ENCODE results near the gene TMEM161A. TPM values are rescaled to one million over a fixed set of nuclear protein-coding genes. Genes with fewer than 3 reads are reported as not detected.

The TMEM161A gene
- total and polyA plus RNA-seq, 2 of the 13 experiments (the other 11 are each of a cell fraction or from before 2014, with no cell fraction given) = 25.9 to 31.4 TPM

GRCh38 chr19:19170873-19171672, 32.8 kb upstream of the TMEM161A start:
- CTCF ChIA-PET (ENCODE audit: low intra/inter-chr PET ratio, low total read pairs) = interaction anchor here (1.7 kb wide), 1 partner anchor 26 kb away, joined by 6 read pairs; no protein-coding TSS in a partner anchor
- Histone ChIP-seq H3K27ac (ENCODE audit: extremely low read length, insufficient read depth, low read length) (no peak overlapping the region), H3K9ac (ENCODE audit: insufficient read depth, low read depth, low read length) (no peak overlapping the region), H3K4me3 (replicated peaks in 1 of 3; ENCODE audit: insufficient read depth in 1 of 3, low read depth in 2 of 3, low read length in 3 of 3) (peak overlapping the region in 1 of 3 experiments; percentile 70; a peak in 2 of 6 replicates), H3K4me1 (ENCODE audit: insufficient read depth, low read length) (peaks cover 63% of the 10 kb centered on the region), H2AFZ (ENCODE audit: low read length) (no peak overlapping the region), H3K36me3 (replicated peaks in 1 of 2; ENCODE audit: control insufficient read depth in 1 of 2, insufficient read depth in 2 of 2, low read length in 2 of 2) (no peaks in the 10 kb centered on the region), H3K4me2 (ENCODE audit: low read depth, low read length) (peak overlapping the region; percentile 92), H3K79me2 (ENCODE audit: insufficient read depth, low read length) (no peaks in the 10 kb centered on the region), H3K9me3 (ENCODE audit: low read length) (no peaks in the 10 kb centered on the region), H3K27me3 (ENCODE audit: control insufficient read depth in 1 of 2, insufficient read depth in 2 of 2, low read length in 2 of 2) (no peaks in the 10 kb centered on the region), H4K20me1 (ENCODE audit: insufficient read depth, low read length) (no peaks in the 10 kb centered on the region)
- ATAC-seq = no peak
- no TSS peak for BruUV-seq (replicated peaks)
- WGBS (ENCODE audit: low lambda C conversion rate) = 66% methylated on average over 6 of the region's 6 CpGs
- in situ Hi-C loops (cut with HindIII; ENCODE audit: extremely low pct_ligation_motif_present, low pct_unique_long_range_greater_than_20kb) = no loop called here
- POLR2A ChIA-PET = interaction anchor here (0.9 kb wide), 1 partner anchor 32 kb away, joined by 4 read pairs; the partner anchor contains the start of gene NR2C2AP
- DNase-seq (ENCODE audit: low spot score) = no peak
- FAIRE-seq = no peak
- TF ChIP-seq FOXJ3 (CRISPR knock-in tag; IDR thresholded peaks at IDR 0.05; ENCODE audit: borderline replicate concordance) (no peak), ZNF121 (CRISPR knock-in tag; IDR thresholded peaks at IDR 0.05) (peak; percentile 77), ATF4 (CRISPR knock-in tag; IDR thresholded peaks at IDR 0.05) (0 out of 4 replicates have a peak, but pooled peaks of 1 of the 2 experiments have one; percentile 13), ZBTB46 (CRISPR knock-in tag; IDR thresholded peaks at IDR 0.05; ENCODE audit: borderline replicate concordance) (0 out of 2 replicates have a peak, but pooled peaks have one; percentile 7), NAIF1 (CRISPR knock-in tag; IDR thresholded peaks at IDR 0.05; ENCODE audit: borderline replicate concordance) (0 out of 2 replicates have a peak, but pooled peaks have one; percentile 35), HIC2 (CRISPR knock-in tag; IDR thresholded peaks at IDR 0.05; ENCODE audit: low read depth) (no peak), ZNF770 (CRISPR knock-in tag; IDR thresholded peaks at IDR 0.05) (peak; percentile 70)
- TF ChIP-seq, protein P1, sequence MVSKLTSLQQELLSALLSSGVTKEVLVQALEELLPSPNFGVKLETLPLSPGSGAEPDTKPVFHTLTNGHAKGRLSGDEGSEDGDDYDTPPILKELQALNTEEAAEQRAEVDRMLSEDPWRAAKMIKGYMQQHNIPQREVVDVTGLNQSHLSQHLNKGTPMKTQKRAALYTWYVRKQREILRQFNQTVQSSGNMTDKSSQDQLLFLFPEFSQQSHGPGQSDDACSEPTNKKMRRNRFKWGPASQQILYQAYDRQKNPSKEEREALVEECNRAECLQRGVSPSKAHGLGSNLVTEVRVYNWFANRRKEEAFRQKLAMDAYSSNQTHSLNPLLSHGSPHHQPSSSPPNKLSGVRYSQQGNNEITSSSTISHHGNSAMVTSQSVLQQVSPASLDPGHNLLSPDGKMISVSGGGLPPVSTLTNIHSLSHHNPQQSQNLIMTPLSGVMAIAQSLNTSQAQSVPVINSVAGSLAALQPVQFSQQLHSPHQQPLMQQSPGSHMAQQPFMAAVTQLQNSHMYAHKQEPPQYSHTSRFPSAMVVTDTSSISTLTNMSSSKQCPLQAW (CRISPR knock-in tag; IDR thresholded peaks at IDR 0.05) = 0 out of 2 replicates have a peak, but pooled peaks have one; percentile 1
- intact Hi-C loops (cut with micrococcal nuclease; ENCODE audit: unreplicated experiment) = loop anchor here (5.0 kb wide), 1 partner anchor 34 kb away; the partner anchor contains the start of gene TMEM161A
